ENCODE results near the gene TESPA1. TPM values are rescaled to one million over a fixed set of nuclear protein-coding genes. Genes with fewer than 3 reads are reported as not detected.

TESPA1 gene
- total RNA-seq, 1 experiment from 2014 or later: not detected

DNA sequence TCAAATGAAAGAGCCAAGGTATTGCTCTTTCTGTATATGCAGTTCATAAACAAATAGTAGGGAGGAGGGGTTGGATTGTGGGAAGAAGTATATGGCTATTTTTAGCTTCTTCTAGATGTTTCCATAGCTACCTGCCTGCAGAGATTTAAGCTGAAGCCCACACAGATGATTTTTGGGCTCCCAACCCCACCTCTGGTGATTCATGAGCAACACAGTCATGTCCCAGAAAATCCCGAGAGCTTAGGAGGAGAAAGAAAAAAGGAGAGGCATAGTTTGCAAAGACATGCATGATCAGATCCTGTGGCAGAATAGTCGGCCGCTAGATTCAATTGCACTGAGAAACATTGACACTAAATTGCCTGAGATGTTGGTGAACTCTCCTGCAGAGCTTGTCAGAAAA, 13.8 kb downstream of the TESPA1 start:
- DNase-seq: no peak
- no peaks in the 10 kb centered on the region for H3K9me3 ChIP-seq (ENCODE audit: low read length)
- H3K9me2 ChIP-seq (replicated peaks; ENCODE audit: low read length): no peaks in the 10 kb centered on the region
- H3K36me3 ChIP-seq (ENCODE audit: low read depth, low read length): no peaks in the 10 kb centered on the region
- H3K27me3 ChIP-seq (ENCODE audit: low read length): peaks cover 84% of the 10 kb centered on the region
- ATAC-seq: no peak
- H3K4me3 ChIP-seq (ENCODE audit: low read length): no peak overlapping the region
- BruUV-seq (replicated peaks): no TSS peak
- no peak overlapping the region for H3K27ac ChIP-seq (ENCODE audit: low read length)
- no peak overlapping the region for H3K9ac ChIP-seq (ENCODE audit: low read length)
- no peaks in the 10 kb centered on the region for H3K4me1 ChIP-seq (ENCODE audit: insufficient read depth, low read length)
- no peaks in the 10 kb centered on the region for H4K20me1 ChIP-seq (ENCODE audit: low read length)
- POLR2A ChIA-PET (ENCODE audit: unreplicated experiment): no interaction called here
- H3F3A ChIP-seq (ENCODE audit: low read length, unreplicated experiment): no peaks in the 10 kb centered on the region
- TF ChIP-seq EZH2 (IDR thresholded peaks at IDR 0.05; ENCODE audit: low read length, unreplicated experiment) (no peak), EZH2phosphoT487 (IDR thresholded peaks at IDR 0.05; ENCODE audit: borderline replicate concordance, low read length) (no peak)
- TF ChIP-seq, protein P1, sequence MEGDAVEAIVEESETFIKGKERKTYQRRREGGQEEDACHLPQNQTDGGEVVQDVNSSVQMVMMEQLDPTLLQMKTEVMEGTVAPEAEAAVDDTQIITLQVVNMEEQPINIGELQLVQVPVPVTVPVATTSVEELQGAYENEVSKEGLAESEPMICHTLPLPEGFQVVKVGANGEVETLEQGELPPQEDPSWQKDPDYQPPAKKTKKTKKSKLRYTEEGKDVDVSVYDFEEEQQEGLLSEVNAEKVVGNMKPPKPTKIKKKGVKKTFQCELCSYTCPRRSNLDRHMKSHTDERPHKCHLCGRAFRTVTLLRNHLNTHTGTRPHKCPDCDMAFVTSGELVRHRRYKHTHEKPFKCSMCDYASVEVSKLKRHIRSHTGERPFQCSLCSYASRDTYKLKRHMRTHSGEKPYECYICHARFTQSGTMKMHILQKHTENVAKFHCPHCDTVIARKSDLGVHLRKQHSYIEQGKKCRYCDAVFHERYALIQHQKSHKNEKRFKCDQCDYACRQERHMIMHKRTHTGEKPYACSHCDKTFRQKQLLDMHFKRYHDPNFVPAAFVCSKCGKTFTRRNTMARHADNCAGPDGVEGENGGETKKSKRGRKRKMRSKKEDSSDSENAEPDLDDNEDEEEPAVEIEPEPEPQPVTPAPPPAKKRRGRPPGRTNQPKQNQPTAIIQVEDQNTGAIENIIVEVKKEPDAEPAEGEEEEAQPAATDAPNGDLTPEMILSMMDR (conservative IDR thresholded peaks at IDR 0.05; ENCODE audit: low read depth, low read length): no peak
- intact Hi-C loops (cut with micrococcal nuclease): no loop called here
- no peaks in the 10 kb centered on the region for H3K79me2 ChIP-seq (ENCODE audit: low read length)
- CTCF ChIA-PET: no interaction called here
- H3K4me2 ChIP-seq (ENCODE audit: low read length): no peak overlapping the region
- no peak overlapping the region for H2AFZ ChIP-seq (ENCODE audit: low read length)

DNA sequence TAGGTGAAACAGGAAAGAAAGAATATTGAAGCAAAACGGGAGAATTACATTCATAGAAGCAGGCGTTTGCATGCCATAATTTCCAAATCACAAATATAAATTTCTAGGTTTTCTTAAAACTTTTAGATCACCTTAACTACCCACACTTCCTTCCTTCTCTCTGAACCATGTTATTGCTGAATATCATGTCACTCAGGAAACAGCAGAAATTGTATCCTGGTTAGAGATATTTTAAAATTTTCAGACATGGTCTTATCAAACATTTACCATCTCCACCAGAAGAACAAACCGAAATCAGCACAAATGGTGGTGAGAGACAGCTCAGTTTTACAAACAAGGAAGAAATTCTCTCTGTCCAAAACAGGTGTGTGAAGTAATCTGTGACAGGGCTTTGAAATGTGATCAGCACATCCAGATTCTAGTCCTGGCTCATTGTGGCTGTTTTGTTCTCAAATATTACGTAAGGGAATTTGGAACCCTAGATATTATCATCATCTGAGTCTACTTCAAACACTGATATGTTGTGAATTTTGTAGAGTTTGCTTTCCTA, 16.3 kb downstream of the TESPA1 start:
- POLR2A ChIA-PET (ENCODE audit: unreplicated experiment): no interaction called here
- no peak overlapping the region for H3K4me3 ChIP-seq (ENCODE audit: low read length)
- intact Hi-C loops (cut with micrococcal nuclease): no loop called here
- no peaks in the 10 kb centered on the region for H3K4me1 ChIP-seq (ENCODE audit: insufficient read depth, low read length)
- ATAC-seq: no peak
- H3K9me3 ChIP-seq (ENCODE audit: low read length): no peaks in the 10 kb centered on the region
- no peaks in the 10 kb centered on the region for H3K9me2 ChIP-seq (replicated peaks; ENCODE audit: low read length)
- H2AFZ ChIP-seq (ENCODE audit: low read length): no peak overlapping the region
- H3K9ac ChIP-seq (ENCODE audit: low read length): no peak overlapping the region
- CTCF ChIA-PET: no interaction called here
- H3K36me3 ChIP-seq (ENCODE audit: low read depth, low read length): no peaks in the 10 kb centered on the region
- BruUV-seq (replicated peaks): no TSS peak
- no peaks in the 10 kb centered on the region for H4K20me1 ChIP-seq (ENCODE audit: low read length)
- no peak overlapping the region for H3K27ac ChIP-seq (ENCODE audit: low read length)
- H3F3A ChIP-seq (ENCODE audit: low read length, unreplicated experiment): no peaks in the 10 kb centered on the region
- H3K4me2 ChIP-seq (ENCODE audit: low read length): no peak overlapping the region
- no peaks in the 10 kb centered on the region for H3K79me2 ChIP-seq (ENCODE audit: low read length)
- DNase-seq: no peak
- peaks cover 86% of the 10 kb centered on the region for H3K27me3 ChIP-seq (ENCODE audit: low read length)
- TF ChIP-seq, protein P1 (conservative IDR thresholded peaks at IDR 0.05; ENCODE audit: low read depth, low read length): no peak
- TF ChIP-seq EZH2 (IDR thresholded peaks at IDR 0.05; ENCODE audit: low read length, unreplicated experiment) (no peak), EZH2phosphoT487 (IDR thresholded peaks at IDR 0.05; ENCODE audit: borderline replicate concordance, low read length) (no peak)

GRCh38 chr12:54967461-54967860, 17.1 kb downstream of the TESPA1 start:
- Histone ChIP-seq H3K36me3 (ENCODE audit: low read depth, low read length) (no peaks in the 10 kb centered on the region), H3K79me2 (ENCODE audit: low read length) (no peaks in the 10 kb centered on the region), H3K4me2 (ENCODE audit: low read length) (no peak overlapping the region), H3K9ac (ENCODE audit: low read length) (no peak overlapping the region), H3K4me3 (ENCODE audit: low read length) (no peak overlapping the region), H3K4me1 (ENCODE audit: insufficient read depth, low read length) (no peaks in the 10 kb centered on the region), H3K27me3 (ENCODE audit: low read length) (peaks cover 86% of the 10 kb centered on the region), H3K9me2 (replicated peaks; ENCODE audit: low read length) (no peaks in the 10 kb centered on the region), H3K27ac (ENCODE audit: low read length) (no peak overlapping the region), H3K9me3 (ENCODE audit: low read length) (no peaks in the 10 kb centered on the region), H3F3A (ENCODE audit: low read length, unreplicated experiment) (no peaks in the 10 kb centered on the region), H2AFZ (ENCODE audit: low read length) (no peak overlapping the region), H4K20me1 (ENCODE audit: low read length) (no peaks in the 10 kb centered on the region)
- no TSS peak for BruUV-seq (replicated peaks)
- ATAC-seq: no peak
- POLR2A ChIA-PET (ENCODE audit: unreplicated experiment): no interaction called here
- DNase-seq: no peak
- CTCF ChIA-PET: no interaction called here
- intact Hi-C loops (cut with micrococcal nuclease): no loop called here
- TF ChIP-seq EZH2phosphoT487 (IDR thresholded peaks at IDR 0.05; ENCODE audit: borderline replicate concordance, low read length) (no peak), EZH2 (IDR thresholded peaks at IDR 0.05; ENCODE audit: low read length, unreplicated experiment) (no peak)
- TF ChIP-seq, protein P1 (conservative IDR thresholded peaks at IDR 0.05; ENCODE audit: low read depth, low read length): no peak
